ENCODE results near the gene RAB40AL. TPM values are rescaled to one million over a fixed set of nuclear protein-coding genes. Genes with fewer than 3 reads are reported as not detected.

RAB40AL gene
- total RNA-seq, 1 experiment from 2014 or later, result not detected

DNA sequence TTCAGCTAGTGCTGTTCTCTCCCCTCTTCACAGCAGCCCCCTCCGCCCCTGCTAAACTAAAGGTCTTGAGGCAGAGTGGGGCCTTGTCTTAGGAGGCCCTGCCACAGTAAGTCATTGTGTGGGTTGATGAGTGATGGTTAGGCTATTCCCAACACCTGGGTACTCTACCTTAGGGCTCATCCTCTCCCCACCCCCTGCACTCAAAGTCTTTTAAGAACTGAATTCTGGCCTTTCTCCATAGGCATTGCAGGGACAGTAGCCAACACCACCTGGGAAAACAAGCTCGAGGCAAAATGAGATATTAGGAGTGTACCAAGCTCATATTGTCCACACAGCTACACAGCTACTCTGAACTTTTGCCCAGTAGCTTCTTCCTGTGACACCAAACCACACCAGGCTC, 42.5 kb downstream of the RAB40AL start:
- DNase-seq (ENCODE audit: low spot score), result no peak

DNA sequence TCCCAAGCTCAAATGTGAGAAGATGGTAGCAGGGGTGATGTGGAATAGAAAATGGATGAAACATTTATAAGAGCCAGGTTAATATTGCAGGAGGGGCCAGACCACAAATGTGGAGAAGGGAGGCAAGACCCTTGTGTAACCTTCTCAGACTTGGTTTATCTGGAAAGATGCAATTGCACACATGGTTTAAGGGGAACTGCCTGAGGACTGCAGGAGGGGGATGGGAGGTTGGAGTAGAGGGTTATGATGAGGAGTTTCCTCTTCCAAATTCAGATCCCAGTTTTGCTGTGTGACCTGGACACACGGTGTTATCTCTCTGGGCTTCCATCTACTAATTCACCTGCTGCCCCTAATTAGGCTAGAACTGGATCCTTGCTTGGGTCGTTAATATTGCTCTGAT, 46.1 kb downstream of the RAB40AL start:
- DNase-seq (ENCODE audit: low spot score), result no peak

DNA sequence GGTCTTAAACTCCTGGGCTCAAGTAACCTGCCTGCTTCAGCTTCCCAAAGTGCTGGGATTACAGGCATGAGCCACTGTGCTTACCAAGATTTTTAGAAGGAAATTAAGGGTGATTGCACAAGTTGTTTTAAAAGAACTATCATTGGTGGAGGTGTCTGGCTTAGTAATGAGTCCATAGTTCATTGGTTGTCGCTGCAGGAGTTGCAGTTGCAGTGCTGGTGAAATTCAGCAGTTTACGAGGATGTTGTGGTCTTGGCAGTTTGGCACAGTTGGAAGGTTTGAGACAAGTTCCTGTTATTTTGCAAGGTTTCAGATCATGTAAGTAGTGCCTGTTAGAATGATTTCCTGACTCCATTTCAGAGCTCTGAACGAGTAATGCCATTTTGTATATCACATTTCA, 48.1 kb downstream of the RAB40AL start:
- DNase-seq (ENCODE audit: low spot score), result peak; percentile 54

Other genes with a start within 250 kb of the RAB40AL start
- 13.6 and 13.8 TPM in 2 replicates for gene GPRASP2, start 224.8 kb upstream of the RAB40AL start, total RNA-seq (2014; rRNA removed; shearing (Covaris generic))
- gene GPRASP3, start 216.5 kb upstream of the RAB40AL start, total RNA-seq (2014; rRNA removed; shearing (Covaris generic)), result 1.2 and 2.0 TPM in 2 replicates
- gene BEX1, start 126.9 kb downstream of the RAB40AL start, total RNA-seq (2014; rRNA removed; shearing (Covaris generic)), result 53.5 and 61.2 TPM in 2 replicates
- gene NXF3, start 155.9 kb downstream of the RAB40AL start, total RNA-seq (2014; rRNA removed; shearing (Covaris generic)), result 0.10 TPM in 1 of 2 replicates, not detected in the other

Data from H4 (cell line).